Measurements from ENCODE around the gene CCNG2. TPM values are rescaled to one million over a fixed set of nuclear protein-coding genes. Genes with fewer than 3 reads are reported as not detected.

The CCNG2 gene
- total RNA-seq, 1 donor from 2014 or later: 15.4 TPM

DNA sequence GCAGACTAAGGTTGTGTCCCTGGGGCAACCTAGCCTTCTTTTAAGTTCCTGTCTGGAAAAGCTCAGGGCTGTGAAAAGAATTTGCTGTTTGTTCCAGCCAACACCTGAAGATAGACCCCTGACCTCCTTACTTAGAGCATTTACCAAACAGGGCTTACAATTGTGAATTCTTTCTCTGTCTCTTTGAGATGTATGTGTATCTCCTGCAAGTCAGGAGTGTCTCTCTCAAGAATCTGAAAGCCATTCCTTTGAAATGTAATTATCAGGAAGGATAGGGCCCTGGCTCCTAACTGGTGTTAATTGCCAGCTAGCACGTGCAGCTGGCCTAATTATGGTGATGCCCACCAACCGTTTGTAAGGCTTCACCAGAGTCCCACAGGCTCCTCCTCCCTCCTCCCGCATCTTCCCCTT, 18.2 kb downstream of the CCNG2 start:
- DNase-seq (ENCODE audit: low read depth in 2 of 2): no peak

DNA sequence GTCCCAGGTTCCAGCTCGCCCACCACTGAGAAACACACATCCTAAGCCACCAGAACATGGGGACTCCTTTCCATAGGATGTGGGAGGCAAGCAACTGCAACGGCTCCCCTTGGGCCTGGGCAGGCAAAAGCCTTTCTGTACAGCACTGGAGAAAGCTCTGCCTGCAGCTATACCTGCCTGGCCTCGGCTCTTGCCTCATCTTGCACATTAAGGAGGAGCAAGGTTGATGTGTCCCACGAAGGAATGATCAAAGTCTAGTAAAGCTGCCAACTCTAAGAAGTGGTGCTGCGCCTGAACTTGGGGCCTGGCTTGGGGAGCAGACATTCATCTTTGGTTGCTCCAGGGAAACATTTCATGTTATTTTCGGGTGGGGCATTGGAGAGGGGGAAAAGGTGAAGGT, 19.6 kb downstream of the CCNG2 start:
- no peak for DNase-seq (ENCODE audit: low read depth in 2 of 2)

DNA sequence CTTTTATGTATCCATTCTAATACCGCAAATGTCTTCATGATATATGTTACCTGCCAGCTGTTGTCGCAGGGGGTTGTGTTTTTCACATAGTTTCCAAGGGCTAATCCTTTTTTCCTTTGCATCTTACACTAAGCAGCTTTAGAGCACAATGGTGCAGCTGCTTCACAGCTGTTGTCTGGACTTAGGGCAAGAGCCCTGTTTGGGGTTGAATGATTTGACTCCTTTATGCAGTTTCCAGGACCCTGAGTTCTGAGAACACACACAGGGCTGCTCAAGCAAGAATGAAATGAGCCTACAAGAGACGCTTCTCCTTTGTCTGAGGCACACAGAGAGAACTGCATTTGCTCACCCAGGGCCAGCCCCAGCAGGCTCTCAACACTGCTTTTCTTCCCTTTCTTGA, 20.2 kb downstream of the CCNG2 start:
- no peak for DNase-seq (ENCODE audit: low read depth in 2 of 2)

DNA sequence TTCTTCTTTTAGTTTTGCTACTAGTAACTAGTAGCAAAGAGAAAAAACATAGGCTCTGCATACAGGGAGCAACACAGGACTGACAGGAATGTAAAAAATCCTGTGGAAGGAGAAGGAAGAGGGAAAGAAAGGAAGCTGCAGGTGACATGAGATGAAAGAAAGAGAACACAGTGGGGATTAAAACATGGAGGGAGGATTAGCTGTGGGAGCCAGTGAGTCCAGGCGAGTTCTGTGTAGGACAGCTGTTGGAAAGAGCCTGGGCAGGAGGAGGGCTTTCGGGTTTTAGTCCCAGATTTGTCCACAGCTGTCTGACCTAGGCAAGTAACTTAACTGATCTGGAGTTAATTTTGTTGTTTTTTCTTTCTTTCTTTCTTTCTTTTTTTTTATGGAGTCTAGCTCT, 21.6 kb downstream of the CCNG2 start:
- no peak for DNase-seq (ENCODE audit: low read depth in 2 of 2)

DNA sequence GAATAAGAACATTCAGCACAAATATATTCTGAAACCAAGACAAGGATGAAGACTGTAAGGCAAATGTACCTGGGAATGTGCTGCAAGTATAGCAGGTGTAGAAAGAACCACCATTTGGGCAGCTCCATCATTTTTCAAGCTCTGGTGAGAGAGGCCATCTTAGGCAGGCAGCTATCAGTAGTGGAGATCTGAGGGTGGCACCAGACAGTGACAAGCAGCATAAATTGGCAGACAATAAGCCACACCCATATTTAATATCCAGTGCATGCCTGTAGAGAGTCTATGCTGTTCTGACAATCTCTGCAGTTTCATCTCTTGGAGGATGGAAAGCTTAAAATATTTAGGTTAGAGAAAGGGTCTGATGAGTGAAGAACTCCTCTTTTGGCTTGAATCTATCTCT, 22.5 kb downstream of the CCNG2 start:
- no peak for DNase-seq (ENCODE audit: low read depth in 2 of 2)

DNA sequence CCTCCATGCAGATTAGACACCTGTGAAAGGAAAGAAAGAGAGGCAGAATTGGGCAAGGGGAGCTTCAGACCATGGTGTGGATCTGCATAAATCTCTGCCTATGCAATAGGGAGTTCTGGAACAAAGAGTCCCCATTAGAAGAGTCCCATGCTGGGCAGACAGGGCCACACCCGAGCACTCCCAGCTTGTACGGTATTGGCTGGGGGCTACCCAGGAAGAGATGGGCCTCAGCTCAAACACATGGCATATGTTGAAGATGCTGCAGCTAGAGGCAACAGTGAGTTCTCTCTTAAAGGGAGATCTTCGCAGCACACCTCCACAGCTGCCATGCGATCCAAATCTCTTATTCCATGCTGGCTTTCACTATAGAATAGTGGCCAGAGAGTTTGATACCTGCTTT, 24.7 kb downstream of the CCNG2 start:
- no peak for DNase-seq (ENCODE audit: low read depth in 2 of 2)

DNA sequence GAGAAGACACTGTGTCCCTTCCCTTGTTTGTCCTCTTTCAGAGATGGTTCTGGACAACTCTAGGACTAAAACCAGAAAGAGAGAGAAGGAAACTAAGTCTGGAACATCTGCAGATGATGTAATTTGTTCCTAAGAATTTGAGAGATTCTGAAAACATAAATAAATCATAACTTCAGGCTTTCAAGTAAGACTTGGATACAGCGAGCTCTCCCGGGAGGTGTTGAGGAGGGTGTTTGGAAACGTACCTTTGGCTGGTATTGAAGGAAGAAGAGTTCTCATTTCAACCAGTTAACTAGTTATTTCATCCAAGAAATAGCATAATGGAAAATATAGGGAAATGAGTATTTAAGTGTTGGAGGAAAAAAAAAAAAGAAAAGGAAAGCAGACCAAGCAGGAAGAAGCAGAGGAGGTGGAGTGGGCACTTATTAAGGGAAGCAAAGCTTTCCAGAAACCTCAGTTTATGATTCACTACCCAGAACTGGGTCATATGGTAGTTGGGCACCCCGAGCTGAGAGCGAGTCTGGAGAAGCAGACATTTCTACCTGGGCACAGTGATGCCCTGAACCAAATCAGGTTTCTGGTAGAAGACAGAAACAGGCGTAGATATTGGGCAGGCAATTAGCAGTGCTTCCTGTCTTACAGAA, 26.9 kb downstream of the CCNG2 start:
- DNase-seq (ENCODE audit: low read depth in 2 of 2): no peak

DNA sequence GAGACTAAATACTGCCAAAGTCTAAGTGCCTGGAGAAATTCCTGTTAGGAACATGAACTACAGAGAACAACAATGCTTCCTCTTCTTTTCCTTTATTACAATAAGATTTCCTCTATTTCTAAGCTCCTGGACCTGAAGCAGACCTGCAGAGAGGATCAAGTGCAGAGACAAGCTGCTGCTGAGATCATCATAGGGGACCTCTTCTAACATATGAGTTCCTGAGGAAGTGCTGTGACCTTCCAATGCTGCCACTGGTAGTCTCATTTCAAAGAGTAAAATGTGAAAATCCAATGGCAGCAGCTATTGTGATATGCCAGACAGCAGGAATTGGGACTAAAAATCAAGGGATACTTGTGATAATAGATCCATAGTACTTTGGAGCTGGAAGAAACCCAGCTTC, 28.0 kb downstream of the CCNG2 start:
- DNase-seq (ENCODE audit: low read depth in 2 of 2): no peak

DNA sequence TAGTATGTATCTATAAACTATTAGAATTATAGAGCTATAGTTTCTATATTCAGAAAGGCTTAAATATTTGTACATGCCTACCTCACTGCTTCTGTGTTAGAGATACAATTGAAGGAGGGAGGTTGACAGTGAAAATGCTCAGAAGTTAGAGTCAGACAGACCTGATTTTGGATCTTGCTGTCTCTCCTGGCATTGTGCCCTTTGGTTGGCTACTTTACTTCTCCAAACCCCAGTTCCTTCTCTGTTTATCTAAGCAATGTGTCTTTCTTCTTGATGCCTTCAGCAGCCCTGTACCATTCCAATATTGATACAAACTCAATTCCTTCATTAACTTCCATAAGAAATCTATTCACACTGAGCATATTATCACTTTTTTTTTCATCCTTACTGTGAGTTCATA, 28.7 kb downstream of the CCNG2 start:
- no peak for DNase-seq (ENCODE audit: low read depth in 2 of 2)

DNA sequence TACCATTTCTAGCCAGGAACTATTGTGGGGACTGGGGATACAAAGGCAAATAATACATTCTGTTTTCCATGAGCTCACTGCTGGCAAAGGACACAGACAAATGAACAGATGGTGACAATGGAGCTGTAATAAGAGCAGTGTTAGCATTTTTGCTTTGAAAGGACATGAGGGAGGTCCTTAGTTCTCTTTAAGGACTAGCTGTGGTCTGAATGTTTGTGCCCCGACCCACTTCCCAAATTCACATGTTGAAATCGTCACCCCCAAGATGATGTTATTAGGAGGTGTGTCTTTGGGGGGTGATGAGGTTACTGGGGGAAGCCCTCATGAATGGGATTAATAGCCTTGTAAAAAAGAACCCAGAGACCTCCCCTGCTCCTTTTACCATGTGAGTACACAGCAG, 30.3 kb downstream of the CCNG2 start:
- no peak for DNase-seq (ENCODE audit: low read depth in 2 of 2)

DNA sequence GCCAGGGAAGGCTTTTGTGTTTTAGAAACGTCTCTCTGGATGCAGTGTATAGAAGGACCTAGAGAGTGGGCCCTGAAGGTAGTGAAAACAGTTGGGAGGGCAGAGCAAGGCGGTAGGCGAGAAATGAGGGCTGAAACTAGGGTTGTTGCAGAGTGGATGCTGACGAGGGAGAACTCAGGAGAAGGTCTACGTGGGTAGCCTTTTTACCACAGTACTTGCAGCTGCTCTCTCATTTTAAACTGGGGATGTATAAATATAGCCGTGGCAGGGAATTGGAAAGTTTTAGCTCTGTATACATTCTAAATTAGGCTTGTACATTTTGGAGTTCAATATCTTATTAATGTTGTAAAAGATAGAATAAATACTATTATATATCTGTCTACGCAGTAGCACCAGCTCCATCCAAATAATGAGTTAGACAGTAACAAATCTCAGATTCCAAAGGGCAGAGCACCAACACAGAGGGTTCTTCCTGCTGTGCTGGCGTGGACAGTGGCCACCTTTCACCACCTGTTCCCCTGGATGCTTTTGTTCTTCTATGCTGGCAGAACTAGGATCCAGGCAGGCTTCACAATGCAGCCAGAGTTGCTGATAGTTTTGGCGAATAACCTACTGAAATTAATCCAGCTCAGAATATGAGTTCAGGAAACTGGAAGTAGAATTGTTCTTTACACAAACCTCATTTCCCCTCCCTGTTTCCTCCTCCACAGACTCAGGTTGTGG, 31.7 kb downstream of the CCNG2 start:
- DNase-seq (ENCODE audit: low read depth in 2 of 2): no peak

DNA sequence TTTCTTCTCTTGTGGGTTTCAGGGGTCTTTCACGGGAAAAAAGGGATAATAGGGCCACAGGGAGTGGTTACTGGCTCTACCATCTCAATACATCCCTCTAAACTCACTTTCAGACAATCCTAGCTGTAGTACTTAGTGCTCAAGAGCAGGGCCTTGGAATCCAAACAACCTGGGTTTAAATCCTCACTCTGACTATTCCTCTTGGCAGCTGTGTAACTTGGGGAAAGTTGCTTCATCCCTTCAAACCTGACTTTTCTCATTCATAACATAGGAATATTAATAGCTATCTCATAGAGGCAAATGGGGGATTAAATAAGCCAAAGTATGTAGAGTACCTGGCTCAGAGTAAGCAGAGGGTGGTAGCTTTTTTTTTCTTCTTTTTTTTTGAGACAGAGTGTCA, 32.4 kb downstream of the CCNG2 start:
- no peak for DNase-seq (ENCODE audit: low read depth in 2 of 2)

DNA sequence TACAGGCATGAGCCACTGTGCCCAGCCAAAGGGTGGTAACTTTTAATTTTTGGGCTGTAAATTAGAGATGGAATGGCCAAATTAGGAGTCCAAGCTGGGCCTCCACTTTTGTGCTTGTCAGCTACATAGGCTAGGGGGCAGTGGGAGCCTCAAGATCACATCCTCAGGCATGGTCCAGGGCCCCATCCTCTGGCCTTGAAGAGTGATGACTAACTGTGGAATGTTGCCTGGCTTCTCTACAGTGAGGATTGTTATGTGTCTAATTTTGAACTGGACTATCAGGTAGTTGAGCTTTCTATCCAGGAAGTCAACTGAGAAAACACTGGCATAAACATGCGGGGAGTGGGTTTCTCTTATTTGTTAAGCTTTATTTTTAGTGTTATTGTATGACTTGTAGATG, 33.0 kb downstream of the CCNG2 start:
- no peak for DNase-seq (ENCODE audit: low read depth in 2 of 2)

DNA sequence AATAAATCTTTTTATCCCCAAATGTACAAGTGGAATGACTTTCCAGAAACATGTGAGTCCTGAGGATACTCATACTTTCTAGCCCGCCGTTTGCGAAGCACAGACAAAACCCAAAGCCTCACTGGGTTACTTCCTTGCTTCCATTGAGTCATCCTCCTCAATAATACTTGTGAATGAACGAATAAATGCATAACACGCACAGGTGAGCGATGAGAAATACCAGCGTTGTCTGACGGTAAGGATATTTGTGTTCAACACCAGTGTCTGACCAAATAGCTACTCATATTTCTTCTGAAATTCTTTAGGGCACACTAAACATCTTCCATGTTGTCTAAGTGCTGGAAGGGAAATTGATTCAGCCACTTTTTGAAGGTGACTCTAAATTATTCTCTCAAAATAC, 36.0 kb downstream of the CCNG2 start:
- no peak for DNase-seq (ENCODE audit: low read depth in 2 of 2)

DNA sequence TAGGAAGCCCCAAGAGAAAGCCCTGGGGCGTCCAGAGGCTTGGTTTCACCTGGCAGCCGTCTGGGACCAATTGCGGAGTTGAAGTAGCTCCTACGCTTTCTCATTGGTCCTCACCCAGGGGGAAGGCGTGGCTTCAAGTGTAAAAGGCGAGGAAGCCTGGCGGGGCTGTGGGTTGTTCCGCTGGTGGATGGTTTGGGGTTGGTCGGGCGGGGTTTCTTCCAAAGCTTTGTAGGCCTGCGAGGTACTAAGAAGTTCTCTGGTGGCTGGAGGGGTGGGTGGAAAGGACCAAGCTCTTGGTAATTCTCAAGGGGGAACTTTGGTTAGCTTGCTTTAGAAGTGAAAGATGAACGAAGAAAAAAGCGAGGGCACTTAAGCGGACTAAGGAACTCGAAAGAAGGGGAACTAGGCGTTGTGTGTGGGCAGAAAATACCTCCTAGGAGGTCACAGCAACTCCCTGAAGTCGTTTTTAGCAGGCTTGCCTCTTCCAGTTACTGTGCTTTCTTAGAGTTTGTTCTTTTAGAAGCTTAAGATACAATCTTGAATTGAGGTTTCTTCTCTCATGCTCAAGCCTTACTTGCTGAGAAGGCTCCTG, 36.6 kb downstream of the CCNG2 start:
- no peak for DNase-seq (ENCODE audit: low read depth in 2 of 2)

DNA sequence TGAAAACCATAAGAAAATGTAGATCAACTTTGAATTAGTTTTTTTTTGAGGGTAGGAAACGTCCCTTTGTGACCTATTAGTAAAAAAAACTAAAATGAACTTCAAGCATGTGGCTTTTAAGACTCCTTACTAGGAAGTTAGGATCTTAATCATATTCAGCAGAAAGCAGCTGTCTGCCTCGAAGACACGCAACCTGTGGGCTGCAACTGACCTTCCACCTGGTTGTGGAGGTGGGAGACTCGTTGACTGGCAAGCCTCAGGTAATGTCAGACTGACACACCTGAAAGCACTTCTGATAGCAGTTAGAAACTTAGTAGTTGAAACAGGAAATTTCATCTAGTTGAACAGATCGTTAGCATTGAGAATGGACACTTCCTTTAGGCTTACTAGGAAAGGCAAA, 37.4 kb downstream of the CCNG2 start:
- DNase-seq (ENCODE audit: low read depth in 2 of 2): no peak

DNA sequence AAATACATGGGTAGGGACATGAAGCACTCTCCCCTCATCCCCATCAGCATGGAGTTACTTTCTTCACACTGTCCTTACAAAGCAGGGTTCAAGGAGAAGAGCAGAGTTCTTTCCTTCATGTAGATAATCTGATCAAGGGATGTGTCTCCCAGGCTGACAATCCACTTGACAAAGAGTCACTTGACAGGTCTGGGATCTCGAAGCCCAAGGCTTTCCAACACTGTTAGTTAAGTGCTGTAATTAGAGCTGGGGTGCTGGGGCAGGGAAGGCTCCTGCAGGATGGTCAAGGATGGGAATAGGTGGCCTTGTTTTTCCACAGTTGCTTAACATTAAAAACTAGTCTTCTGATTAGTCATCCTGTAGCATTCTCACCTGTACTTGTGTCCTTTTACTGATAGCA, 38.0 kb downstream of the CCNG2 start:
- no peak for DNase-seq (ENCODE audit: low read depth in 2 of 2)

DNA sequence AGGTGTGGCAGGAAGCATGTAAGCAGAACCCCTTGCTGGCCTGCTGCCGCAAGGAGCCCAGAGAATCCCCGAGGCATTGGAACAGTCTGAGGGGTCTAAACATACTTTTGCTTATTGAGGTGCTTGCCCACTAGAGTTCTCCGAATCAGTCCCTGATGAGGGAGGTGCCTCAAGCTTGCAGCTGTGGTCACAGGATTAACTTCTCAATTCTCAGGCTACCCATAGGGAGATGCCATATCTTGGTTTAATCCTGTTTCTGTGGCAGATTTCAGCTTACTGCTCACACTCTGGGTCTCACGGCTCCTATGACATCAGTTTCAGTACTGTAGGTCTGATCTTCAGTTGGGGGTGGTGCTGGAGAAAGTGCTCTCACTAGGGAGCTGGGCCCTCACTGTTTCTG, 39.9 kb downstream of the CCNG2 start:
- no peak for DNase-seq (ENCODE audit: low read depth in 2 of 2)

DNA sequence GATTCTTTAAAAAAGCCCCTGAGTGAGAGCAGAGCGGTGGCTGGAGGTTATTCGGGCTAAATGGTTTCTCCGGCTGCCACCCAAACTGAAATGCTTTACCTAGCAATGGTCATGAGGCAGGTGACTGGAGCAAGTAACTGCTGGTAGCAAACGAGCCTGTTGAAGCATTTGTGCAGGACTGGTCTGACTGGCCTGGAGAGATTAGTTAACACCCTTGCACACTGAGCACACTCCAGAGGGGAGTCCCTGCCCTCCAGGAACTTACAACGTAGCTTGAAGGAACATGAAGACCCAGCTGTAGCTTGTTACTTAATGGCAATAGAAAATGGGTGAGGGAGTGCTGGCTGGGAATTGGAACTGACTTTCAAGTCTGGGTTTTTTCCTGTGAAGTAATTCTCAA, 40.4 kb downstream of the CCNG2 start:
- DNase-seq (ENCODE audit: low read depth in 2 of 2): no peak

DNA sequence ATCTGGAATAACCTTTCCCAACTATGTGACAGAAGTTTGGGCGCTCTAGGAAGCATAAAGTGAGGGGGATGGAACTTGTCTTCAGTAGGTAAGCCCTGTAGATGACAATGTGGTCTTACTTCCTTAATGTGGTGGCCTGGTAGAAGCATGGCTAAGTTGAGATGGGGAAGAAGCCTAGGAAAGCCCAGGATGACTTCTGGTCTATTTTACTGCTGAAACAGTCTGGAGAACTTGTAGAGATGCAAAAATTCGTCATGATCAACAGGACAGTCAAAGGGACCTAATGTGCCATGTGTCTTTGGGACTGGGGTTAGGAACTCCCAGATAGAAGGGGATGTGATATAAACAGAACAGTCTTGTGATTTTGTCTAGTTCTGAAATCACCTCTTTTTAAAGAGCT, 40.8 kb downstream of the CCNG2 start:
- DNase-seq (ENCODE audit: low read depth in 2 of 2): no peak

DNA sequence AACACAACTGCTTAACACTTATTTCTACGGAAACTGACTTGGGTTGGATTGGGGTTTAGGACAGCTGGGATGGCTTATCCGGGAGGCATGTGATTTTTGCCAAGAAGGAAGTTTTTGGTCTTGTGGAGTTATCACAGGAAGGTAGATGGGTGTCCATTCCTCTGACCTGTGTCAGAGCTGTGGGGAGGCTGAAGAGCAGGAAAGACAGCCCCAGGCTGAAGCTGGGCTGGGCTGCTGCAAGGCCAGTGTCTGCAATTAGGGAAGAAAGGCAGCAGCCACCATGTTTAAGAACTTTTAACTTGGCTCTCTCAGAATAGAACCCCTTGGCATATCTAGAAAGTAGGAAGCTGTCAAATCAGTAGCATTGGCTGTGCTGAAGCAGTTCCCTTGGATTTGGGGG, 42.3 kb downstream of the CCNG2 start:
- no peak for DNase-seq (ENCODE audit: low read depth in 2 of 2)

DNA sequence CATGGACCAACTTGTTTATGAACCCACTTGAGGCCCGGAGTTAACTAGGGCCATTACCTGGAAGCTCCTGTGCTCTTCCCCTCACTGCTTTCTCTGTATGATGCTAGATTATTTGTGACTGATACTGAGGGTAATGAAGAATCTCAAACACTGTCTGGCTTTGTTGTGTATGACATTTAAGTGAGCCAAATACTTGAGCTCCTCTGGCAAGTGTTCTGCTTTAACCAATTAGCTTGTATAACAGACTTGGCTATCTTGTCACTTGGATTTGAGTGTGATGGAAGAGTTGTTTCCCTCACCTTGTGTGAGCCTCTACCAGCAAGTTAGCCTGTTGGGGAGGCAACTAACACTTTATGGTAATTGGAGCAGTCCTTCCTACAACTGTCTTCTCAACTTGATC, 42.7 kb downstream of the CCNG2 start:
- no peak for DNase-seq (ENCODE audit: low read depth in 2 of 2)

DNA sequence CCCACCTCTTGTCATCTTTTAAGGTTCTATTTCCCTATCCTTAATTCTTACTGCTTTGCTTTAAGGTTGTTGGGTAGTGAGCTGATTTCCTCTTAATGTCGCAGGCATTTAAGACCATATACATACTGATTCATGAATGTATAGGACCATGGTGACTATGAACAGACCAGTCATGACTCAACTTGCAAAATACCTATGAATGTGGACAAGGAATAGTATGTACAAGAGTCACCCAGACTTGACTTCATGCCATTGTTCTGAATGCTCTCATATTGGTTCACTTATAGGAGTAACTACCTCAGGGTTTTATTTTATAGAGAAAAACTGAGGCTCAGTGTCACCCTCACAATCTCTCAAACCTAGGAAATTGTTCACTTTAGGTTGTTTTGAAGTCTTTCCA, 44.3 kb downstream of the CCNG2 start:
- DNase-seq (ENCODE audit: low read depth in 2 of 2): no peak

Data from dermis microvascular lymphatic vessel endothelial cell (primary cell).